IPS-18c (cell line): ENCODE data around the gene EGFL7.
A peak's percentile ranks its signal among the peaks of the same experiment; 100 is the strongest.
"Not testable (repeated sequence)": the region's sequence is repeated elsewhere in the genome, so short reads cannot be mapped to it uniquely, and the experiment has no call there.

ENCODE experiments used
- H3K4me3 ChIP-seq: 2 replicates; pipeline ENCODE4 v1.7.0; 2013; ENCODE audit warnings: low read depth, mild to moderate bottlenecking, low read length, moderate library complexity; ENCODE audit not compliant: insufficient read depth
- H3K9me3 ChIP-seq: one replicate; pipeline ENCODE4 v1.6.1; 2013; ENCODE audit warnings: mild to moderate bottlenecking, low read length, moderate library complexity; ENCODE audit not compliant: control insufficient read depth, insufficient read depth

The EGFL7 gene

GRCh38 chr9:136632491-136633106 is 30.1 kb upstream of the EGFL7 start:
- not testable (repeated sequence) for H3K9me3 ChIP-seq, H3K4me3 ChIP-seq

- H3K9me3 ChIP-seq, result no peaks in the 10 kb centered on the region
- H3K4me3 ChIP-seq, result no peak overlapping the region
These were observed 27.8 kb upstream of the EGFL7 start for GRCh38 chr9:136634904-136635303.

GRCh38 chr9:136640171-136641111 is 22.3 kb upstream of the EGFL7 start:
- Histone ChIP-seq H3K9me3 (no peaks in the 10 kb centered on the region), H3K4me3 (no peak overlapping the region)

GRCh38 chr9:136642439-136642921 is 20.2 kb upstream of the EGFL7 start:
- no peak overlapping the region for H3K4me3 ChIP-seq
- H3K9me3 ChIP-seq, result no peaks in the 10 kb centered on the region

- Histone ChIP-seq H3K9me3 (no peaks in the 10 kb centered on the region), H3K4me3 (0 out of 2 replicates have a peak overlapping the region, but pooled peaks have one; percentile 24)
These were observed 18.9 kb upstream of the EGFL7 start for GRCh38 chr9:136643596-136644342.

- Histone ChIP-seq H3K4me3 (0 out of 2 replicates have a peak overlapping the region, but pooled peaks have one; percentile 24), H3K9me3 (no peaks in the 10 kb centered on the region)
These were observed 18.4 kb upstream of the EGFL7 start for GRCh38 chr9:136644343-136644592.

GRCh38 chr9:136644593-136645351 is 17.9 kb upstream of the EGFL7 start:
- H3K4me3 ChIP-seq, result peak overlapping the region; percentile 20; the same call in 1 of the 2 replicates
- no peaks in the 10 kb centered on the region for H3K9me3 ChIP-seq

GRCh38 chr9:136645352-136645902 is 17.3 kb upstream of the EGFL7 start:
- Histone ChIP-seq H3K4me3 (no peak overlapping the region), H3K9me3 (no peaks in the 10 kb centered on the region)

- no peaks in the 10 kb centered on the region for H3K9me3 ChIP-seq
- no peak overlapping the region for H3K4me3 ChIP-seq
These were observed 16.6 kb upstream of the EGFL7 start for GRCh38 chr9:136645903-136646754.

- Histone ChIP-seq H3K4me3 (no peak overlapping the region), H3K9me3 (no peaks in the 10 kb centered on the region)
These were observed 15.6 kb upstream of the EGFL7 start for GRCh38 chr9:136646827-136647711.

- no peak overlapping the region for H3K4me3 ChIP-seq
- no peaks in the 10 kb centered on the region for H3K9me3 ChIP-seq
These were observed 14.0 kb upstream of the EGFL7 start for GRCh38 chr9:136648751-136649150.

- Histone ChIP-seq H3K4me3 (no peak overlapping the region), H3K9me3 (no peaks in the 10 kb centered on the region)
These were observed 12.7 kb upstream of the EGFL7 start for GRCh38 chr9:136650021-136650420.

- Histone ChIP-seq H3K9me3 (no peaks in the 10 kb centered on the region), H3K4me3 (no peak overlapping the region)
These were observed 12.1 kb upstream of the EGFL7 start for GRCh38 chr9:136650648-136651047.

- H3K9me3 ChIP-seq, result no peaks in the 10 kb centered on the region
- H3K4me3 ChIP-seq, result no peak overlapping the region
These were observed 10.9 kb upstream of the EGFL7 start for GRCh38 chr9:136651860-136652259.

- H3K4me3 ChIP-seq, result no peak overlapping the region
- no peaks in the 10 kb centered on the region for H3K9me3 ChIP-seq
These were observed 9.2 kb upstream of the EGFL7 start for GRCh38 chr9:136653323-136654079.
